GM12801 (cell line): ENCODE measurements around the gene RAI1.

Experiments
- TF ChIP-seq, protein P1 (sequence below): IDR thresholded peaks from one replicate; pipeline ENCODE4 v1.5.1; 2011; ENCODE audit warnings: control low read depth; ENCODE audit not compliant: insufficient read length; ENCODE audit errors: extremely low read depth

Gene RAI1

DNA sequence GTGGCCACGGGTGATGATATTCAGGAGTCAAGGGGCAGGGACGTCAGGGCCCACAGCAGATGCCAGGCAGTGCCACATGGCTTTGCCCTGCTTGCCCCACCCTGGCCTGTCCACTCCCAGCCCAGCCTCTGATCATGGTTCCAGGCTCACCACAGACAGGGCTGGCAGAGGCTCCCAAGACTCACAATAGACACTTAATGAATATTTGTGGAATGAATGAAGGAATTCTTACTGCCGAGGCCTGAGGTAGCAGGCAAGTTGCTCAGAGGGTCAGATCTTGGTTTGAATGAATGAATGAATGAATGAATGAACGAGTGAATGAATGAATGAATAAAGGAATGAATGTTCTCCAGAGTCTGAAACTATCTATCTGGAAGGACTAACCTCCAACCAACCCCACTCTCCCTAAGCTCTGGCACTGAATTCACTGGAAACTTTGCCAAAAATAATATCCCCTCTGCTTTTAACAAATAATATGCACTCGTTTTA is 60.9 kb downstream of the RAI1 start:
- TF ChIP-seq, protein P1, sequence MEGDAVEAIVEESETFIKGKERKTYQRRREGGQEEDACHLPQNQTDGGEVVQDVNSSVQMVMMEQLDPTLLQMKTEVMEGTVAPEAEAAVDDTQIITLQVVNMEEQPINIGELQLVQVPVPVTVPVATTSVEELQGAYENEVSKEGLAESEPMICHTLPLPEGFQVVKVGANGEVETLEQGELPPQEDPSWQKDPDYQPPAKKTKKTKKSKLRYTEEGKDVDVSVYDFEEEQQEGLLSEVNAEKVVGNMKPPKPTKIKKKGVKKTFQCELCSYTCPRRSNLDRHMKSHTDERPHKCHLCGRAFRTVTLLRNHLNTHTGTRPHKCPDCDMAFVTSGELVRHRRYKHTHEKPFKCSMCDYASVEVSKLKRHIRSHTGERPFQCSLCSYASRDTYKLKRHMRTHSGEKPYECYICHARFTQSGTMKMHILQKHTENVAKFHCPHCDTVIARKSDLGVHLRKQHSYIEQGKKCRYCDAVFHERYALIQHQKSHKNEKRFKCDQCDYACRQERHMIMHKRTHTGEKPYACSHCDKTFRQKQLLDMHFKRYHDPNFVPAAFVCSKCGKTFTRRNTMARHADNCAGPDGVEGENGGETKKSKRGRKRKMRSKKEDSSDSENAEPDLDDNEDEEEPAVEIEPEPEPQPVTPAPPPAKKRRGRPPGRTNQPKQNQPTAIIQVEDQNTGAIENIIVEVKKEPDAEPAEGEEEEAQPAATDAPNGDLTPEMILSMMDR, result no peak

DNA sequence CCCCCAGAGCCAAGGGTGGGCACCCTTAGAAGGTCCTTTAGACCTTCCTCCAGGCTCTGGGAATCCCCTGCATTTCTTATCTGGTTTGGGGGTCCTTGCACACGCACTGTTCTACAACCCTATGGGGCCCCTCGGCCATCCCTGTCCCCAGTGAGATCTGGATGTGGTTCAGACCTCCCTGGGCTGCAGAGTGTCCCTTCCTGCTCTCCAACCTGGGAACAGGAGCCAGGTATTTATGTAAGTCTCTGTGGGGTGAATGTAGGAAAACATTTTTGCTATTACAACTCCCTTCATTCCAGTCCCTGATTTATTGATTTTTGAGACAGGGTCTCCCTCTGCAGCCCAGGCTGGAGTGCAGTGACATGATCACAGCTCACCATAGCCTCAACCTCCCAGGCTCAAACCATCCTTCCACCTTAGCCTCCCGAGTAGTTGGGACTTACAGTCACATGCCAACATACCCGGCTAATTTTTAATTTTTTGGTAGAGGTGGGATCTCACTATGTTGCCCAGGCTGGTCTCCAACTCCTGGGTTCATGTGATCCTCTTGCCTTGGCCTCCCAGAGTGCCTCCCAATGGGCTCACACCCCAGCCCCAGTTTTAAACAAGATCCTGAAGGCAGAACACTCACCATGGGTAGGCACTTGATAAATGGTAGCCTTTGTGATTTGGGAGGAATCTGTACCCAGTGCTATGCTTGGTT is 61.6 kb downstream of the RAI1 start:
- TF ChIP-seq, protein P1, result no peak

DNA sequence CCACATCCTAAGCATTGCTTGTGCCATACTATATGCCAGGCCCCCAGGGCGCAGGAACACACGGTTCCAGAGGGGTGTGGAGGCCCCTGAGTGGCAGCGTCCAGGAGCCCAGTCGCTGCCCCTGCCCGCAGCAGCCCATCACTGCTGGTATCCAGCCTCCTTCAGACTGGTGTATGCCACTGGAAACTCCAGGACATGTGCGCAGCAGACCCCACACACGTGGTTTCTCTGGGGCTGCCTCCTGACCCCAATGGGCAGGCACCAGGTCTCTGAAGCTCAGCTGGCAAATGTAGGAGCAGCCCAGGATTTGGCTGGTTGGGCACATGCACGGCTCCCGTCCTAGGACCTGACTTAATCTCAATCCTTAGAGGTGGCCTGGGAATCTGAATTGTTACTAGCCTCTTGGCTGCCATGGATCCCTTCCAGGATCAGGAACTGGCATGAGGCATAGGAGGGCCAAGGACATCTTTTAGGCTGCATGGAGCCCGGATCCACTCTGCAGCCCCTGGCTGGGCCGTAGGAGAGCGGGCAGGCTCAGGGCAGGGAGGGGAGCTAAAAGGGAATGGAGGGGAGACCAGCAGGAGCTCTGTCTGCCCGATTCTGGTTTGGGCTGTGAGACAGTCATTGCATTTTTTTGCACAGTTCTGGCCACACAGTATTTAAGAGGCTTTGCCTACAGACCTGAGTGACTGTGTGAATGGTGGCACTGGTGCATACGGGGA is 62.3 kb downstream of the RAI1 start:
- TF ChIP-seq, protein P1, result no peak

DNA sequence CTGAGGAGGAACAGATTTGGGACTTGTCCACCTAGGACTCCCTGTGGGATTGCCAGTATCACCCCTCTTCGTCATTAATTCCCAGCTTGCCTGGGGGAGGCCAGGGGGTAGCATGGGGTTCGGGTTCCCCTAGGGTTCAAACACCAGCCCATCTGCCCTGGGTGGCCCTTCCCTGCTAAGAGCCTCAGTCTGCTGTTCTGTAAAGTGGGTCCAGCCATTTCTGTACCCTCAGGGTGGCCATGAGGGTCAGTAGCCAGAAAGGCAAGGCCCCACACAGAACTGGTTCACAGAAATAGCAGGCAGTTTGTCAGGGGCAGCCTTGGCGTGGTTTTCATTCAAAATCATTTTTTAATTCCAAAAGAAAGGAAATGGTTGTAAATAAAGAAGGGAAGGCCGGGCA is 62.9 kb downstream of the RAI1 start:
- TF ChIP-seq, protein P1, result no peak

DNA sequence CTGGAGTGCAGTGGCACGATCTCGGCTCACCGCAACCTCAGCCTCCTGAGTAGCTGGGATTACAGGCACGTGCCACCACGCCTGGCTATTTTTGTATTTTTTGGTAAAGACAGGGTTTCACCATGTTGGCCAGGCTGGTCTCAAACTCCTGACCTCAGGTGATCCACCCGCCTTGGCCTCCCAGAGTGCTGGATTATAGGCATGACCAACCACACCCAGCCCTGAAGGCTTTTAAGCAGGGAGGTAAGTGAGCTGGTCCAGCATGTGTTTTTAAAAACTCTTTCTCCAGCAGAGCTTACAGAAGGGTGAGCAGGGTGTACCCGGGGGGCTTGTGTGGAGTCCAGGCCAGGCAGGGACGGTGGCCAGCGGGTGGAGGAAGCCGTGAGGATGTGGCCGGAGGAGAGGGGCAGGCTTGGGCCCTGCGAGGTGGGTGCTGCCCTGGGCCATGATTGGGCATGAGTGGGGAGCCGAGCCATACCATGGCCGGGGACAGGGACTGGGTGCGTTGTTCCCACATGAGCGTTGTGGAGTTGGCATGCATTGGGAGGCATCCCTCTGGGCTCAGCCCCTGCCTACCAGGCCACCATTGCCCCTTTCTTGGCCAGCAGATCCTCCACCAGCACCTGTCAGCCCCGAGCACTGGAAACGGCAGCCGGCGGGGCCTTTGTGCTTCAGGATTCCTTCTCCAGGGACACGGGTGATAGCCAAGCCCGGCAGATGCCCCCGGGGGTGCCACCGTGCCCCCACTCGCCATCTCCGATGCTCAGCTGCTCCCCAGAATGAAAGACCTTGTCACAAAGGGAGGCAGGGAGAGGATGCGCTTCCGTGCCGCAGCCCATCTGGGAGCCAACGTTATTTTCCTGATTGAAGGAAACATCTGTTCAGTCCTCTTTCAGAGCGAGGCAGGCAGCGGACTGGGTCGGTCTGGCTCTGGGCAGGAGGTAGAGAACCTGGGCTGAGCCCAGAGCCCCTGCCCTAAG is 64.5 kb downstream of the RAI1 start:
- TF ChIP-seq, protein P1, result no peak

DNA sequence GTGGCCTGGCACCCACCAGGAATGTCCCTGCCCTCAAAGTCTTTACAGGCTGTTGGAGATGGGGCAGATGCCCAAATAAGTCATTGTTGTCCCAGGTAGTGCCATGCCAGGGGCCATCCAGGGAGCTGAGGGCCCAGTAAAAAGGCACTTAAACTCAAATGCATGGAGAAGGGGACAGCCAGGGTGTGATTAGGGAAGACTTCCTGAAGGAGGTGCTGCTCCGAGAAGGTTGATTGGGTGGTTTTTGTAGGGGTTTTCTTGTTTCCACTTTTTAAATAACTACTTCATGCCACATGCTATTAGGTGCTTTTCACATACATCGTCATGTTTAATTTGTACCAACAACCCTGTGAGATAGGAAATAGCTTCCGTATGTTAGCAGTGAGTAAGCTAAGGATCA is 66.9 kb downstream of the RAI1 start:
- TF ChIP-seq, protein P1, result no peak

DNA sequence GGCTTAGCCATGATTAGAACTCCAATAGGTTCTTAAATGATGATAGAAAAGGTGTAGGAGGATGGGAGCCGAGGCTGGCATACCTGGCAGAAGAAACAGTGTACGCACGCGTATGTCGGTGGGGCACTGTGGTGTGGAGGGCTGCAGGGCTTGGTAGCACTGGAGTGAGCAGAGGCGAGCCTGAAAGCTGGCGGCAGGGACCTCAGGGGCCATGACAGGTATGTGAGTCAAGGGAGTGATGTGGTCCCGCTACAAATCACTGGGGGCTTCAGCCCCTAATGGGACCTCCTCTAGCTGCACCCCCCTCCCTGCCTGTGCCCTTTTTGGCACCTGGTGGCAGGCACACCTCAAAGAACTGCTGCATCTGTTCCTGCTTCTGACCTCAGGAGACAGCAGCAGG is 67.3 kb downstream of the RAI1 start:
- TF ChIP-seq, protein P1, result no peak
